HL-60 (cell line): Measurements from ENCODE around the gene TCERG1.

ENCODE experiments used
- TF ChIP-seq, protein P1 (sequence below): IDR thresholded peaks from 2 replicates; pipeline ENCODE4 v1.6.1; 2012; ENCODE audit warnings: low read depth; ENCODE audit not compliant: insufficient replicate concordance
- TF ChIP-seq, protein P2 (sequence below): IDR thresholded peaks from one replicate; pipeline ENCODE4 v1.5.1; 2011; ENCODE audit warnings: low read length, control low read depth, inconsistent platforms; ENCODE audit not compliant: insufficient read depth

DNA sequence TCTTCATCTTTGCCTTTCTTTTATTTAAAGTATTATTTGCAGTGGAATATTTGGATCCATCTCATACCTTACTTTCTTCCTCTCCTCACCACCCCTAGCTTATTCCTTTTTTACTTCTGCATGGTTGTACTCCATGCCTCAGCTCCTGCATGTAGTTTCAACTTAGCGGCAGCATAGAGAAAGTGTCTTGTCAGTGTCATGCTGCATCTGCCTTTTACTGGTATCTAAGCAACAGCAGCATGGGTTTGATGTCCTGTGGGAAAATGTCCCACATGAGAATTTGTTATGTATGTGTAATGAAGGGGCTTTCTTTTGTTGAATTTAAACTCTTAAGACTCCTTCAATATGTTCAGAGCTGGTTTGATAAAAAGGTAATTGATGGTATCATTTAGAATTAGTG lies 20.6 kb downstream of the TCERG1 start:
- TF ChIP-seq, protein P1, sequence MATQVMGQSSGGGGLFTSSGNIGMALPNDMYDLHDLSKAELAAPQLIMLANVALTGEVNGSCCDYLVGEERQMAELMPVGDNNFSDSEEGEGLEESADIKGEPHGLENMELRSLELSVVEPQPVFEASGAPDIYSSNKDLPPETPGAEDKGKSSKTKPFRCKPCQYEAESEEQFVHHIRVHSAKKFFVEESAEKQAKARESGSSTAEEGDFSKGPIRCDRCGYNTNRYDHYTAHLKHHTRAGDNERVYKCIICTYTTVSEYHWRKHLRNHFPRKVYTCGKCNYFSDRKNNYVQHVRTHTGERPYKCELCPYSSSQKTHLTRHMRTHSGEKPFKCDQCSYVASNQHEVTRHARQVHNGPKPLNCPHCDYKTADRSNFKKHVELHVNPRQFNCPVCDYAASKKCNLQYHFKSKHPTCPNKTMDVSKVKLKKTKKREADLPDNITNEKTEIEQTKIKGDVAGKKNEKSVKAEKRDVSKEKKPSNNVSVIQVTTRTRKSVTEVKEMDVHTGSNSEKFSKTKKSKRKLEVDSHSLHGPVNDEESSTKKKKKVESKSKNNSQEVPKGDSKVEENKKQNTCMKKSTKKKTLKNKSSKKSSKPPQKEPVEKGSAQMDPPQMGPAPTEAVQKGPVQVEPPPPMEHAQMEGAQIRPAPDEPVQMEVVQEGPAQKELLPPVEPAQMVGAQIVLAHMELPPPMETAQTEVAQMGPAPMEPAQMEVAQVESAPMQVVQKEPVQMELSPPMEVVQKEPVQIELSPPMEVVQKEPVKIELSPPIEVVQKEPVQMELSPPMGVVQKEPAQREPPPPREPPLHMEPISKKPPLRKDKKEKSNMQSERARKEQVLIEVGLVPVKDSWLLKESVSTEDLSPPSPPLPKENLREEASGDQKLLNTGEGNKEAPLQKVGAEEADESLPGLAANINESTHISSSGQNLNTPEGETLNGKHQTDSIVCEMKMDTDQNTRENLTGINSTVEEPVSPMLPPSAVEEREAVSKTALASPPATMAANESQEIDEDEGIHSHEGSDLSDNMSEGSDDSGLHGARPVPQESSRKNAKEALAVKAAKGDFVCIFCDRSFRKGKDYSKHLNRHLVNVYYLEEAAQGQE: no peak
- TF ChIP-seq, protein P2, sequence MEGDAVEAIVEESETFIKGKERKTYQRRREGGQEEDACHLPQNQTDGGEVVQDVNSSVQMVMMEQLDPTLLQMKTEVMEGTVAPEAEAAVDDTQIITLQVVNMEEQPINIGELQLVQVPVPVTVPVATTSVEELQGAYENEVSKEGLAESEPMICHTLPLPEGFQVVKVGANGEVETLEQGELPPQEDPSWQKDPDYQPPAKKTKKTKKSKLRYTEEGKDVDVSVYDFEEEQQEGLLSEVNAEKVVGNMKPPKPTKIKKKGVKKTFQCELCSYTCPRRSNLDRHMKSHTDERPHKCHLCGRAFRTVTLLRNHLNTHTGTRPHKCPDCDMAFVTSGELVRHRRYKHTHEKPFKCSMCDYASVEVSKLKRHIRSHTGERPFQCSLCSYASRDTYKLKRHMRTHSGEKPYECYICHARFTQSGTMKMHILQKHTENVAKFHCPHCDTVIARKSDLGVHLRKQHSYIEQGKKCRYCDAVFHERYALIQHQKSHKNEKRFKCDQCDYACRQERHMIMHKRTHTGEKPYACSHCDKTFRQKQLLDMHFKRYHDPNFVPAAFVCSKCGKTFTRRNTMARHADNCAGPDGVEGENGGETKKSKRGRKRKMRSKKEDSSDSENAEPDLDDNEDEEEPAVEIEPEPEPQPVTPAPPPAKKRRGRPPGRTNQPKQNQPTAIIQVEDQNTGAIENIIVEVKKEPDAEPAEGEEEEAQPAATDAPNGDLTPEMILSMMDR: no peak
